ENCODE measurements around the gene DNAL4. TPM values are rescaled to one million over a fixed set of nuclear protein-coding genes. Genes with fewer than 3 reads are reported as not detected.

Gene DNAL4
- total and polyA plus RNA-seq, 10 of the 15 experiments (the other 5 are each of a cell fraction or from before 2014, with no cell fraction given), result 0.35 to 8.5 (median 6.3) TPM; not detected in 1

- intact Hi-C loops (cut with micrococcal nuclease; ENCODE audit: unreplicated experiment), result no loop called here
- no TSS peak for BruUV-seq (replicated peaks)
- 68% methylated on average over 5 of the region's 5 CpGs for WGBS (ENCODE audit: insufficient coverage, insufficient replicate concordance, low lambda C conversion rate, missing lambda C conversion rate)
- Histone ChIP-seq H3K4me2 (ENCODE audit: control insufficient read depth, insufficient read depth) (no peak overlapping the region), H3K9ac (ENCODE audit: control insufficient read depth, insufficient read depth, low read length) (no peak overlapping the region), H4K20me1 (ENCODE audit: control insufficient read depth, insufficient read depth) (no peaks in the 10 kb centered on the region), H3K4me3 (no peak overlapping the region), H3K36me3 (ENCODE audit: control insufficient read depth in 2 of 2, insufficient read depth in 2 of 2, low read length in 1 of 2) (no peaks in the 10 kb centered on the region), H3K27ac (ENCODE audit: control insufficient read depth, insufficient read depth) (no peak overlapping the region), H3K4me1 (ENCODE audit: control insufficient read depth, insufficient read depth, low read length) (no peaks in the 10 kb centered on the region), H2AFZ (ENCODE audit: control insufficient read depth, low read depth, low read length) (no peak overlapping the region), H3K9me3 (replicated peaks; ENCODE audit: control insufficient read depth, insufficient read depth, low read length) (no peaks in the 10 kb centered on the region), H3K79me2 (ENCODE audit: control insufficient read depth, insufficient read depth, low read length) (no peaks in the 10 kb centered on the region), H3K27me3 (replicated peaks in 1 of 2; ENCODE audit: control insufficient read depth in 2 of 2, insufficient read depth in 2 of 2, low read length in 1 of 2) (no peaks in the 10 kb centered on the region)
- ChIA-PET RAD21 (ENCODE audit: unreplicated experiment) (interaction anchor here (0.6 kb wide), 1 partner anchor 79 kb away, joined by 4 read pairs; the partner anchor contains the start of gene GTPBP1), SMC1A (ENCODE audit: uncharacterized antibody, unreplicated experiment) (interaction anchor here (0.6 kb wide), 1 partner anchor 16 kb away, joined by 5 read pairs; no protein-coding TSS in a partner anchor), POLR2A (interaction anchor here (0.6 kb wide), 1 partner anchor 167 kb away, joined by 7 read pairs; no protein-coding TSS in a partner anchor), CTCF (no interaction called here)
- DNase-seq (ENCODE audit: low read depth, low spot score) (no peak), FAIRE-seq (no peak), ATAC-seq (no peak)
- TF ChIP-seq CREM (IDR thresholded peaks at IDR 0.05; ENCODE audit: low read depth), result no peak
- no peak for TF ChIP-seq IRF5 (IDR thresholded peaks at IDR 0.05; ENCODE audit: borderline replicate concordance)
- TF ChIP-seq EZH2 (IDR thresholded peaks at IDR 0.05; ENCODE audit: borderline replicate concordance, control insufficient read depth, low read depth, low read length), result no peak
- TF ChIP-seq POU2F2 (IDR thresholded peaks at IDR 0.05; ENCODE audit: borderline replicate concordance, low read depth, low read length), result no peak
- TF ChIP-seq USF2 (IDR thresholded peaks at IDR 0.05; ENCODE audit: borderline replicate concordance, low read depth, low read length), result no peak
- in situ Hi-C loops (cut with MboI), result no loop called here
Measured at GRCh38 chr22:38784856-38785255, 9.1 kb downstream of the DNAL4 start.
